Anterior cingulate cortex (tissue), 58 donors: ENCODE data around the gene TRMT1.
A peak's percentile ranks its signal among the peaks of the same experiment; 100 is the strongest.

Experiments
- DNase-seq, 58 donors: peaks; one replicate each; lab custom pipeline; 2025; lab: John Stamatoyannopoulos, UW

The TRMT1 gene

GRCh38 chr19:13104360-13104847 is 12.1 kb downstream of the TRMT1 start:
- peak in 33 of 58 donors; percentile 25 to 76 (median 53) for DNase-seq

- no peak for DNase-seq
Measured at GRCh38 chr19:13103581-13104359, 12.8 kb downstream of the TRMT1 start.

- DNase-seq, result peak in 12 of 58 donors; percentile 15 to 63 (median 50)
Measured at GRCh38 chr19:13102666-13103580, 13.6 kb downstream of the TRMT1 start, which contains the start of gene LYL1. LYL1 (minus strand) TSS chr19:13102858; CDS start chr19:13101171, 1,687 bp downstream.

- no peak for DNase-seq
Measured at GRCh38 chr19:13102416-13102665, 14.2 kb downstream of the TRMT1 start.

- DNase-seq, result no peak
Measured at GRCh38 chr19:13101590-13102415, 14.7 kb downstream of the TRMT1 start.

- DNase-seq, result no peak
Measured at GRCh38 chr19:13100841-13101589, 15.5 kb downstream of the TRMT1 start.

GRCh38 chr19:13100031-13100588 is 16.4 kb downstream of the TRMT1 start:
- no peak for DNase-seq

GRCh38 chr19:13099073-13099999 is 17.2 kb downstream of the TRMT1 start:
- DNase-seq, result peak in 15 of 58 donors; percentile 16 to 49 (median 35)

GRCh38 chr19:13098277-13099072 is 18.1 kb downstream of the TRMT1 start:
- DNase-seq, result peak in 4 of 58 donors; percentile 11 to 28 (median 24)

GRCh38 chr19:13097463-13098258 is 18.9 kb downstream of the TRMT1 start:
- DNase-seq, result peak in 2 of 58 donors; percentile 30 to 37

- DNase-seq, result no peak
Measured at GRCh38 chr19:13097033-13097462, 19.5 kb downstream of the TRMT1 start.

- no peak for DNase-seq
Measured at GRCh38 chr19:13095934-13096927, 20.3 kb downstream of the TRMT1 start.

- DNase-seq, result no peak
Measured at GRCh38 chr19:13095393-13095784, 21.2 kb downstream of the TRMT1 start.

- peak in 1 of 58 donors; percentile 32 for DNase-seq
Measured at GRCh38 chr19:13094771-13095392, 21.7 kb downstream of the TRMT1 start.

GRCh38 chr19:13094106-13094504 is 22.4 kb downstream of the TRMT1 start:
- DNase-seq, result peak in 15 of 58 donors; percentile 28 to 86 (median 65)
